Naive thymus-derived CD4-positive, alpha-beta T cell (primary cell): Measurements from ENCODE around the gene TENM4. TPM values are rescaled to one million over a fixed set of nuclear protein-coding genes. Genes with fewer than 3 reads are reported as not detected.
A peak's percentile ranks its signal among the peaks of the same experiment; 100 is the strongest.

Experiments used
- ATAC-seq: fragments of 150-1000 bp; cut with Tn5 transposase; 2 replicates; pipeline ENCODE4 v1.10.0; 2021; ENCODE audit warnings: mild to moderate bottlenecking, moderate library complexity
- CTCF ChIA-PET: fragments of 350-600 bp; sonication (Branson Sonifier 250); formaldehyde crosslinking; loops from one replicate; lab custom pipeline; 2021; ENCODE audit warnings: antibody characterized with exemption; lab: Charles Lee
- POLR2A ChIA-PET: fragments of 350-600 bp; sonication (Branson Sonifier 250); formaldehyde crosslinking; loops from one replicate; lab custom pipeline; 2021; ENCODE audit warnings: antibody characterized with exemption, inconsistent platforms; lab: Charles Lee
- DNase-seq, 9 donors: peaks; one replicate each; pipeline versions ENCODE4 v3.0.0 to v3.0.0-alpha.2; 2020 to 2022; ENCODE audit warnings: mixed read lengths in 1 of 9
- H3K27ac ChIP-seq: one replicate; pipeline ENCODE4 v1.7.0; 2013; ENCODE audit warnings: mild to moderate bottlenecking, low read depth, low read length, moderate library complexity
- H3K27me3 ChIP-seq, 2 donors: one replicate each; pipeline ENCODE4 v1.7.0; 2013; ENCODE audit warnings: low read length in 2 of 2, mild to moderate bottlenecking in 2 of 2, moderate library complexity in 2 of 2; ENCODE audit not compliant: control insufficient read depth in 2 of 2, insufficient read depth in 2 of 2
- H3K36me3 ChIP-seq, 3 experiments: 1 replicate in 2 of 3; 2 replicates in 1 of 3; pipeline ENCODE4 v1.7.0; 2013; ENCODE audit warnings: low read length in 3 of 3, mild to moderate bottlenecking in 3 of 3, moderate library complexity in 1 of 3; ENCODE audit not compliant: insufficient read depth in 3 of 3, control insufficient read depth in 2 of 3
- H3K4me1 ChIP-seq, 2 donors: one replicate each; pipeline ENCODE4 v1.7.0; 2013; ENCODE audit warnings: low read length in 2 of 2, mild to moderate bottlenecking in 2 of 2, moderate library complexity in 1 of 2; ENCODE audit not compliant: control insufficient read depth in 2 of 2, insufficient read depth in 2 of 2
- H3K4me3 ChIP-seq: 2 replicates; pipeline ENCODE4 v1.7.0; 2013; ENCODE audit warnings: mild to moderate bottlenecking, low read length
- H3K9me3 ChIP-seq, 3 experiments: 1 replicate in 2 of 3; 2 replicates in 1 of 3; pipeline ENCODE4 v1.7.0; 2013; ENCODE audit warnings: low read length in 3 of 3; ENCODE audit not compliant: control insufficient read depth in 2 of 3
- H3K27ac Mint-ChIP-seq, 9 donors: one replicate each; pipeline ENCODE4 v1.8.0; 2020 to 2022; ENCODE audit warnings: mixed read lengths in 9 of 9, mild to moderate bottlenecking in 8 of 9, moderate library complexity in 5 of 9, inconsistent platforms in 2 of 9
- H3K27me3 Mint-ChIP-seq, 5 donors: one replicate each; pipeline ENCODE4 v1.8.0; 2021 to 2022; ENCODE audit warnings: mixed read lengths in 5 of 5, mild to moderate bottlenecking in 1 of 5
- H3K36me3 Mint-ChIP-seq, 5 donors: one replicate each; pipeline ENCODE4 v1.8.0; 2020 to 2022; ENCODE audit warnings: mixed read lengths in 5 of 5, mild to moderate bottlenecking in 3 of 5, inconsistent platforms in 1 of 5
- H3K4me1 Mint-ChIP-seq, 7 donors: one replicate each; pipeline ENCODE4 v1.8.0; 2020 to 2022; ENCODE audit warnings: mixed read lengths in 7 of 7, mild to moderate bottlenecking in 3 of 7, inconsistent platforms in 1 of 7
- H3K4me3 Mint-ChIP-seq, 10 donors: one replicate each; pipeline ENCODE4 v1.8.0; 2020 to 2022; ENCODE audit warnings: mild to moderate bottlenecking in 10 of 10, mixed read lengths in 10 of 10, moderate library complexity in 6 of 10, inconsistent platforms in 2 of 10
- H3K9me3 Mint-ChIP-seq, 11 donors: one replicate each; pipeline ENCODE4 v1.8.0; 2020 to 2022; ENCODE audit warnings: mixed read lengths in 11 of 11, mild to moderate bottlenecking in 4 of 11, inconsistent platforms in 1 of 11, moderate library complexity in 1 of 11
- intact Hi-C, 2 donors: fragments of 100-400 bp; cut with micrococcal nuclease; formaldehyde crosslinking; loops; one replicate each; pipeline ENCODE4 v1.15.1; 2023
- polyA plus RNA-seq, 2 donors: library from polyadenylated mRNA; unstranded; fragments of 300-500 nt; fragmentation: Illumina TruSeq; gene quantifications; one replicate each; pipeline ENCODE4 v1.2.3, GENCODE V29; 2021
- total RNA-seq, 6 experiments: library from RNA in 5 of 6; stranded (reverse) in 5 of 6; gene quantifications; 1 replicate in 5 of 6; 2 replicates in 1 of 6; pipeline ENCODE4 v1.2.3 and lab custom pipeline; 2021 to 2026

TENM4 gene
- total and polyA plus RNA-seq, 7 experiments from 2014 or later = 0.32 to 0.47 TPM; not detected in 5

DNA sequence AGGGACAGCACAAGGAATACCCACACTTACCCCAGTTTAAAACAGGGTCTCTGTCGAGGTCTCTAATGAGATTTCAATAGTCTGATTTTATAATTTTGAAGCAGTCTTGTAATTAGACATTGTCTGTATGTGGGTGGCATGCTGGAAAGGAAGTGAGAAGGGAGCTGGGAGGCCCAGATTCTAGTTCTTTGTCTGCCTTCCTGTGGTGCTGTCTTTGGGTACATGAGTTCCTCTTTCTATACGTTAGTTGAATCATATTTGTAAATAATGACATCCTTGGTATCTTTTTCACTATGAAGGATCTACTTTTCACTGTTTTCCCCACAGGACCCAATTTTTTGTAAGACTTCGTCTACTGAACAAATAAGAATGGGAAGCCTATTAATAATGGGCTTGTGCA lies 42.0 kb upstream of the TENM4 start:
- Mint-ChIP-seq H3K9me3 (peaks cover 0 to 4% (median 0%) of the 10 kb centered on the region in 11 donors), H3K4me1 (peaks cover 0 to 8% (median 0%) of the 10 kb centered on the region in 7 donors), H3K36me3 (no peaks in the 10 kb centered on the region), H3K27ac (no peak overlapping the region), H3K4me3 (no peak overlapping the region), H3K27me3 (peaks cover 0 to 17% (median 0%) of the 10 kb centered on the region in 5 donors)
- POLR2A ChIA-PET = interaction anchor here (0.7 kb wide), 1 partner anchor 50 kb away, joined by 3 read pairs; no protein-coding TSS in a partner anchor
- ATAC-seq (peak; percentile 36), DNase-seq (no peak)
- CTCF ChIA-PET = interaction anchor here (1.7 kb wide), 1 partner anchor 11 kb away, joined by 3 read pairs; no protein-coding TSS in a partner anchor
- no peaks in the 10 kb centered on the region for H3K36me3 ChIP-seq
- no peak overlapping the region for H3K27ac ChIP-seq
- H3K4me1 ChIP-seq = no peaks in the 10 kb centered on the region
- H3K4me3 ChIP-seq = no peak overlapping the region
- no peaks in the 10 kb centered on the region for H3K9me3 ChIP-seq
- intact Hi-C loops = no loop called here
- no peaks in the 10 kb centered on the region for H3K27me3 ChIP-seq

DNA sequence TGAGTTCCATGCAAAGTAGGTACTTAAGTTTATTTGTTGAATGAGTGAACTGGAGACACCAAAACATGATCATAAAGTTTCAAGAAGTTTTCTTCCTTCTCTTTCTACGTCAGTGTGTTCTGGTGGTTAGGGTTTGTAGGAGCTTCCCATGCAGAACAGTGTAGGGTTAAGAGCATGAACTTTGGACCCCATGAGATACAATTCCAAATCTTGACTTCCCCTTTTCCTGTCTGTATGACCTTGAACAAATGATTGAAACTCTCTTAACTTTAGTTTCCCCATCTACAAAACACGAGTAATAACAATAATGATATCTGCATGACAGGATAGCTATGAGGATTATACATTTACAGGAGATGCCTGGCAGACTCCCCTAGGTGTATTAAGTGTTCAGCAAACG lies 41.0 kb upstream of the TENM4 start:
- peaks cover 0 to 8% (median 0%) of the 10 kb centered on the region in 7 donors for H3K4me1 Mint-ChIP-seq
- DNase-seq (no peak), ATAC-seq (no peak)
- Histone ChIP-seq H3K27ac (no peak overlapping the region), H3K9me3 (no peaks in the 10 kb centered on the region), H3K4me3 (no peak overlapping the region), H3K27me3 (no peaks in the 10 kb centered on the region), H3K36me3 (no peaks in the 10 kb centered on the region), H3K4me1 (no peaks in the 10 kb centered on the region)
- H3K36me3 Mint-ChIP-seq = peaks cover 0 to 6% (median 0%) of the 10 kb centered on the region in 5 donors
- peaks cover 0 to 22% (median 0%) of the 10 kb centered on the region in 5 donors for H3K27me3 Mint-ChIP-seq
- H3K4me3 Mint-ChIP-seq = no peak overlapping the region
- no peak overlapping the region for H3K27ac Mint-ChIP-seq
- POLR2A ChIA-PET = no interaction called here
- CTCF ChIA-PET = no interaction called here
- intact Hi-C loops = no loop called here
- H3K9me3 Mint-ChIP-seq = peaks cover 0 to 10% (median 2%) of the 10 kb centered on the region in 11 donors

DNA sequence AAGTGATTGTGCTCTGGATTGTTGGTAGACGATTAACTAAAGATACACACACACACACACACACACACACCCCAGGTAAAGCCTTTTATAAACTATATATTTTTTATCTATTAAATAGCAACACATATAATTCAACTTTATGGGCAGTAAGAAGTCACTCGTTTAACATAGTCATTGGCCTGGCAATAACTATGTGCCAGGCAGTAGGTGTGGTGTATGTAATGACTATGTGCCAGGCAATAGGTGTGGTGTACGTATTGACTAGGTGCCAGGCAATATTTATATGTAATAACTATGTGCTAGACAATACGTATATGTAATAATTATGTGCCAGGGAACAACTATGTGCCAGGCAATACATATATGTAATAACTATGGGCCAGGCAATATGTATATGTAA lies 40.0 kb upstream of the TENM4 start:
- peaks cover 0 to 6% (median 0%) of the 10 kb centered on the region in 5 donors for H3K36me3 Mint-ChIP-seq
- CTCF ChIA-PET = no interaction called here
- POLR2A ChIA-PET = no interaction called here

DNA sequence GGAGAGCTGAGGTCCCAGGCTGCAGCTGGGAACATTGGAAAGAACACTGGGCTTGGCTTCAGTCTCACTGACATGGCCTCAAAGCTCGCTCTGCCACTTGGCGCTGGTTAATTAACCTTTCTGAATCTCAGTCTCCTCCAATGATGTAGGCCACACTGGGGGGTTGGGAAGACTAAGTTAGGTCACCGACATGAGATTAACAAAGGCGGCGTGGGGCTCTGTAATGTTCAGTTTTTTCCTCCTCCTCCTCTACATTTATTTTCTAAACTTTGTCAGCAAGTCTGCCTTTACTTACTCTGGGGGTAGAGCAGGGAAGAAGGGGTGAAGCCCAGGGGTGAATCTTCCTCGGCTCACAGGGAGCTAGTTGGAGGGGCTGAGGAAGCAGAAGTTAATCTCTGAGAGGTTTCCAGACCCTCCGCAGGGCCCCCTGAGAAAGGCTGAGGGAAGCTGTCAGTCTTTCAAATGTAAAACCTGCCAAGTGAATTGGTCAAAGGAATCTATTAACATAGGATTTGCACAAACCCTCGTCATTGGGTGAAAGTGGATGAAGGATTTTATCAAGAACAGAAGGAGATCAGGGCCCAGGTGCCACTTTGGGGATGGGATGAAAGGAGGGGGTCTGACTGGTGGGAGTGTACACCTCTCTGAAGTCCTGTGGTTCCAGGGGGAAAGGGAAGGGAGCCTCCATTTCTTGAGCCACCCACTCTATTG lies 32.1 kb upstream of the TENM4 start:
- peaks cover 0 to 15% (median 7%) of the 10 kb centered on the region in 11 donors for H3K9me3 Mint-ChIP-seq
- no peak overlapping the region for H3K4me3 Mint-ChIP-seq
- intact Hi-C loops = no loop called here

More for the DNA sequence above, 40.0 kb upstream of the TENM4 start:
- intact Hi-C loops = no loop called here
- H3K4me1 Mint-ChIP-seq = peaks cover 0 to 2% (median 0%) of the 10 kb centered on the region in 7 donors
- H3K27me3 Mint-ChIP-seq = peaks cover 0 to 16% (median 0%) of the 10 kb centered on the region in 5 donors
- no peaks in the 10 kb centered on the region for H3K9me3 ChIP-seq
- no peak overlapping the region for H3K27ac ChIP-seq
- no peak overlapping the region for H3K4me3 ChIP-seq
- no peaks in the 10 kb centered on the region for H3K36me3 ChIP-seq
- peaks cover 0 to 10% (median 7%) of the 10 kb centered on the region in 11 donors for H3K9me3 Mint-ChIP-seq
- ATAC-seq = no peak
- H3K4me1 ChIP-seq = no peaks in the 10 kb centered on the region
- H3K27me3 ChIP-seq = no peaks in the 10 kb centered on the region
- H3K27ac Mint-ChIP-seq = no peak overlapping the region
- DNase-seq = no peak
- H3K4me3 Mint-ChIP-seq = no peak overlapping the region

DNA sequence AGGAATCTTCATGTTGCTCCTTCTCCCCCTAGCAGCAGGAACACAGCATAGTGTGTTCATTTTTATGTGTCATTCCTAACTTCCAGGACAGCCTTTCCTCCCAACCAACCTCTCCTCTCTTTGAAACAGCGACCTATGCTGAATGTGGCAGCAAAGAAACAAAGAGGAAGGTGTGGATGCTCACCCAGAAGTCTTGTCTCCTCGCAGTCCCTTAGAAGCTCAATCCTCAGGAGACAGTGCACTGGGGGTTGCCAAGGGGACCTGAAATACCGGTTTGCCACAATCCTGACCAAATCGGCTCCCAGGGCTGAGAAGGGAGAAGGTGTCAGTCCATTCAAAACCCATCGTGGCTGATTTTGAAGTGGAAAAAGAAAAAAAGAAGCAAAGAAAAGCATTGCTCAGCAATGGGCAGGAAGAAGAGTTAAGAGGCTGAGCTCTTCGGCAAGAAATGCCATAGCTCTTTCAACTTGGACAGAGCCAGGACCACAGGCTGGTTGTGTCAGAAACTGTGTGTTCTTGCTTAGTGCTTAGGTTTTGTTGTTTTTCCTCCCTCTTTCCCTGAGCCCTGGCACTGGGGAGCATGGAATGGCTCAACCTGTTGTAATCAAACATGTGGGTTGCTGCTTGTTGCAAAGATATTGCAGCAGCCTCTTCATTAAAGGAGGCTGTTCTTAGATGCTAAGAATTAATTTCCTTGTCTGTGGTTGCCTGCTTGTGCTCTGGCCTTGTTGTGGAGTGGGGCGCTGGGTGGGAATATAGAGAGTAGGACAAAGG lies 30.4 kb upstream of the TENM4 start:
- Mint-ChIP-seq H3K36me3 (no peaks in the 10 kb centered on the region), H3K9me3 (peaks cover 0 to 10% (median 5%) of the 10 kb centered on the region in 11 donors), H3K4me3 (no peak overlapping the region), H3K27me3 (peaks cover 0 to 12% (median 8%) of the 10 kb centered on the region in 5 donors), H3K4me1 (no peaks in the 10 kb centered on the region), H3K27ac (no peak overlapping the region)
- ATAC-seq (no peak), DNase-seq (no peak)
- no peak overlapping the region for H3K4me3 ChIP-seq
- H3K27me3 ChIP-seq = no peaks in the 10 kb centered on the region
- intact Hi-C loops = no loop called here
- ChIA-PET POLR2A (no interaction called here), CTCF (no interaction called here)
- H3K4me1 ChIP-seq = no peaks in the 10 kb centered on the region
- H3K9me3 ChIP-seq = no peaks in the 10 kb centered on the region
- H3K27ac ChIP-seq = no peak overlapping the region
- no peaks in the 10 kb centered on the region for H3K36me3 ChIP-seq

More for the DNA sequence above, 32.1 kb upstream of the TENM4 start:
- ChIA-PET CTCF (no interaction called here), POLR2A (no interaction called here)
- H3K4me1 ChIP-seq = no peaks in the 10 kb centered on the region
- peaks cover 0 to 6% (median 0%) of the 10 kb centered on the region in 5 donors for H3K36me3 Mint-ChIP-seq
- no peak overlapping the region for H3K27ac ChIP-seq
- no peak overlapping the region for H3K27ac Mint-ChIP-seq
- no peaks in the 10 kb centered on the region for H3K27me3 ChIP-seq
- ATAC-seq = no peak
- H3K4me3 ChIP-seq = no peak overlapping the region
- H3K27me3 Mint-ChIP-seq = peaks cover 0 to 18% (median 8%) of the 10 kb centered on the region in 5 donors
- H3K4me1 Mint-ChIP-seq = no peaks in the 10 kb centered on the region
- DNase-seq = no peak
- H3K9me3 ChIP-seq = no peaks in the 10 kb centered on the region
- no peaks in the 10 kb centered on the region for H3K36me3 ChIP-seq

DNA sequence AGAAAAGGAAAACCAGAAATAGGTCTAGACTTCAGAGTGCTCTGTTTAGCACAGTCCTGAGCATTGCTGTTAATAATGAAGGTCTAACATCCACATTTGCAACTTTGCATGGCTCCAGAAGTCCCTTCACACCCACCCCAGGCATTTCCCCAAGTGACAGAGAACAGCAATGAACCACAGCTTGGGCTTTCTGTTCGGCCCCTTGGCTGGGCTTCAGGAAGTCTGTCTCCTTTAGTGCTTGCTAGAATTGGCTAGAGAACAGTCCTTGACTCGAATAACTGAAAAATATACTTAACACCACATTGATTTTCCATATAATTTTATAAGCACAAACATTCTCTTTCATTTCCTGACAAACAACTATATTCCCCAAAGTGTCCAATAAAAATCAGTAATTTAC lies 29.3 kb upstream of the TENM4 start:
- Histone ChIP-seq H3K4me1 (no peaks in the 10 kb centered on the region), H3K27me3 (no peaks in the 10 kb centered on the region), H3K9me3 (no peaks in the 10 kb centered on the region), H3K36me3 (no peaks in the 10 kb centered on the region), H3K4me3 (no peak overlapping the region), H3K27ac (no peak overlapping the region)
- peaks cover 0 to 12% (median 8%) of the 10 kb centered on the region in 5 donors for H3K27me3 Mint-ChIP-seq
- POLR2A ChIA-PET = no interaction called here
- no peaks in the 10 kb centered on the region for H3K36me3 Mint-ChIP-seq
- ATAC-seq (no peak), DNase-seq (no peak)
- intact Hi-C loops = no loop called here
- no peaks in the 10 kb centered on the region for H3K4me1 Mint-ChIP-seq
- no peak overlapping the region for H3K27ac Mint-ChIP-seq
- no peak overlapping the region for H3K4me3 Mint-ChIP-seq
- peaks cover 0 to 8% (median 3%) of the 10 kb centered on the region in 11 donors for H3K9me3 Mint-ChIP-seq
- CTCF ChIA-PET = no interaction called here
